OCI-LY1 (cell line): ENCODE results near the gene LRP10.
A peak's percentile ranks its signal among the peaks of the same experiment; 100 is the strongest.

Source experiments
- H2AFZ ChIP-seq: fragments of 200-600 bp; sonication (generic), shearing (Covaris generic); 2 replicates; pipeline ENCODE4 v1.6.0; 2014; ENCODE audit warnings: antibody characterized with exemption, mild to moderate bottlenecking, low read length
- H3F3A ChIP-seq: fragments of 200-600 bp; sonication (generic), shearing (Covaris generic); 2 replicates; pipeline ENCODE4 v1.6.0; 2014; ENCODE audit warnings: mild to moderate bottlenecking, antibody characterized with exemption, low read length, moderate library complexity; ENCODE audit not compliant: insufficient read depth
- H3K27ac ChIP-seq: fragments of 200-600 bp; sonication (generic); 2 replicates; pipeline ENCODE4 v1.5.1; 2014; ENCODE audit warnings: low read length, mixed run types, mild to moderate bottlenecking, low read depth; ENCODE audit not compliant: poor library complexity, severe bottlenecking
- H3K27me3 ChIP-seq: fragments of 200-600 bp; sonication (generic); 2 replicates; pipeline ENCODE4 v1.6.0; 2014; ENCODE audit warnings: antibody characterized with exemption, mild to moderate bottlenecking, low read length, moderate library complexity; ENCODE audit not compliant: insufficient read depth
- H3K36me3 ChIP-seq: fragments of 200-600 bp; sonication (generic); 2 replicates; pipeline ENCODE4 v1.6.1; 2014; ENCODE audit warnings: mild to moderate bottlenecking, antibody characterized with exemption, low read length, moderate library complexity, mixed read lengths; ENCODE audit not compliant: insufficient read depth
- H3K4me1 ChIP-seq: fragments of 200-600 bp; sonication (generic); 2 replicates; pipeline ENCODE4 v1.5.1; 2014; ENCODE audit warnings: mild to moderate bottlenecking, low read length, moderate library complexity; ENCODE audit not compliant: insufficient read depth, severe bottlenecking
- H3K4me2 ChIP-seq: fragments of 200-600 bp; sonication (generic), shearing (Covaris generic); 2 replicates; pipeline ENCODE4 v1.6.1; 2014; ENCODE audit warnings: low read length
- H3K4me3 ChIP-seq: fragments of 200-600 bp; sonication (generic); 2 replicates; pipeline ENCODE4 v1.5.1; 2014; ENCODE audit warnings: low read length, low read depth, mild to moderate bottlenecking, mixed read lengths; ENCODE audit not compliant: poor library complexity, severe bottlenecking
- H3K79me2 ChIP-seq: fragments of 200-600 bp; shearing (Covaris generic); 2 replicates; pipeline ENCODE4 v1.6.1; 2016; ENCODE audit warnings: mixed run types, low read length, mixed read lengths; ENCODE audit not compliant: insufficient read depth
- H3K9ac ChIP-seq: fragments of 200-600 bp; sonication (generic), shearing (Covaris generic); 2 replicates; pipeline ENCODE4 v1.6.1; 2014; ENCODE audit warnings: mild to moderate bottlenecking, low read length, mixed read lengths
- H3K9me2 ChIP-seq: fragments of 200-600 bp; sonication (generic), shearing (Covaris generic); 2 replicates; pipeline ENCODE4 v1.6.1; 2014; ENCODE audit warnings: low read depth, mild to moderate bottlenecking, low read length, mixed read lengths
- H3K9me3 ChIP-seq: fragments of 200-600 bp; shearing (Covaris generic); 2 replicates; pipeline ENCODE4 v1.6.1; 2014; ENCODE audit warnings: low read length, mixed read lengths
- H4K20me1 ChIP-seq: fragments of 200-600 bp; sonication (generic), shearing (Covaris generic); 2 replicates; pipeline ENCODE4 v1.6.0; 2016; ENCODE audit warnings: mild to moderate bottlenecking, low read length; ENCODE audit not compliant: insufficient read depth
- EZH2 ChIP-seq: fragments of 200-600 bp; sonication (generic), shearing (Covaris generic); IDR thresholded peaks from 2 replicates; pipeline ENCODE4 v1.8.0; 2017; ENCODE audit warnings: borderline replicate concordance, mixed run types, mild to moderate bottlenecking, antibody characterized with exemption, low read length, moderate library complexity, mixed read lengths
- TF ChIP-seq, protein P1 (sequence below): fragments of 200-600 bp; sonication (generic), shearing (Covaris generic); IDR thresholded peaks from 2 replicates; pipeline ENCODE4 v1.5.1; 2017; ENCODE audit warnings: mild to moderate bottlenecking, antibody characterized with exemption, low read length, moderate library complexity, mixed read lengths

Gene LRP10

DNA sequence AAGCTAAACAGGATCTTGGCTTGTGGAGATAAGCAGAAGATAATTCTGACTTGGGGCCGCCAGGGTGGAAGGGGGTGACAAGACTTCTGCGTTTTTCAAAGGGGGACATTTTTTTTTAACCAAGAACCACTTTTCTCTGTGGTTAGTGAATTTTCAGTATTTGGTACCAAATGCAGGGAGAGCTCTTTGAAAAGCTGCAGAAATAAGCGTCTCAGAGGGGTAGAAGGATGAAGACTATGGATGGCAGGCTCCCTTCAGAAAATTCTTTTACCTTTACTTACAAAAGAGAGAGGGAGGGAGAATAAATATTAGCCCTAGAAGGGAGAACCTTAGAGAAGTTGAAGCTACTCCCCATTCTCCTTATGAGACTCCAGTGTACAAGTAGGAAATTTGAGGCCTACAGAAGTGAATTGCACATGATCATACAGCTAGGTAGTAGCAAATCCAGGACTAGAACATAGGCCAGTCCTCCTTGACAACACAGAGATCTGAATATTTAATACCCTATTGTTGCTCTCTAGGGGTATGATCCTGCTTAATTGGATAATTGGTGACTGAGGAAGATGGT, 41.0 kb upstream of the LRP10 start:
- no peak for TF ChIP-seq EZH2
- TF ChIP-seq, protein P1, sequence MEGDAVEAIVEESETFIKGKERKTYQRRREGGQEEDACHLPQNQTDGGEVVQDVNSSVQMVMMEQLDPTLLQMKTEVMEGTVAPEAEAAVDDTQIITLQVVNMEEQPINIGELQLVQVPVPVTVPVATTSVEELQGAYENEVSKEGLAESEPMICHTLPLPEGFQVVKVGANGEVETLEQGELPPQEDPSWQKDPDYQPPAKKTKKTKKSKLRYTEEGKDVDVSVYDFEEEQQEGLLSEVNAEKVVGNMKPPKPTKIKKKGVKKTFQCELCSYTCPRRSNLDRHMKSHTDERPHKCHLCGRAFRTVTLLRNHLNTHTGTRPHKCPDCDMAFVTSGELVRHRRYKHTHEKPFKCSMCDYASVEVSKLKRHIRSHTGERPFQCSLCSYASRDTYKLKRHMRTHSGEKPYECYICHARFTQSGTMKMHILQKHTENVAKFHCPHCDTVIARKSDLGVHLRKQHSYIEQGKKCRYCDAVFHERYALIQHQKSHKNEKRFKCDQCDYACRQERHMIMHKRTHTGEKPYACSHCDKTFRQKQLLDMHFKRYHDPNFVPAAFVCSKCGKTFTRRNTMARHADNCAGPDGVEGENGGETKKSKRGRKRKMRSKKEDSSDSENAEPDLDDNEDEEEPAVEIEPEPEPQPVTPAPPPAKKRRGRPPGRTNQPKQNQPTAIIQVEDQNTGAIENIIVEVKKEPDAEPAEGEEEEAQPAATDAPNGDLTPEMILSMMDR = no peak
- Histone ChIP-seq H3K79me2 (peaks cover 7% of the 10 kb centered on the region), H3K9ac (peak overlapping the region; percentile 77), H2AFZ (no peak overlapping the region), H3K4me2 (peak overlapping the region; percentile 89), H3K4me3 (peak overlapping the region; percentile 72), H3K36me3 (peaks cover 37% of the 10 kb centered on the region), H4K20me1 (no peaks in the 10 kb centered on the region), H3K27ac (no peak overlapping the region), H3F3A (no peaks in the 10 kb centered on the region; the same call in 1 of the 2 replicates), H3K9me3 (no peaks in the 10 kb centered on the region), H3K27me3 (no peaks in the 10 kb centered on the region), H3K4me1 (peaks cover 15% of the 10 kb centered on the region), H3K9me2 (no peaks in the 10 kb centered on the region)

DNA sequence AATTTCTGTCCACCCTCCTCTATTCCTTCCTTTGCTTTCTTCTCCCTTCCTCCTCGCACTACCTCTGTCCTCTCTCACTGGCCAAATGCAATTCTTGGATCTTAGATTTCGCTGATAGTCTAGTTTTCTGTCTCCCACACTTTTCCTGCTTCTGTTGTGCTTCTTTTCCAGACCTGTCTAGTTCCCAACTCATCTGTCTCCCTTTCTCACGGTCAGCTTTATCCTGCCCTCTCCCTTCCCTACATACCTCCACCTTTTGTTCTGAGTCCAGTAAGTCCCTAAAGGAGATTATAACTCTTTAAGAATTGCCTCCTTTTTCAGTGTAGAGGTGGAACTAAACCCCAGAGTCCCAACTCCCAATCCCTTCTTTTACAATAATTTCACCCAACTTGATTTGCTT, 36.0 kb upstream of the LRP10 start:
- TF ChIP-seq, protein P1 = no peak
- TF ChIP-seq EZH2 = no peak
- Histone ChIP-seq H4K20me1 (no peaks in the 10 kb centered on the region), H2AFZ (no peak overlapping the region), H3K4me1 (peaks cover 7% of the 10 kb centered on the region), H3K27me3 (no peaks in the 10 kb centered on the region), H3K9ac (no peak overlapping the region), H3K9me2 (no peaks in the 10 kb centered on the region), H3K79me2 (peaks cover 2% of the 10 kb centered on the region), H3F3A (no peaks in the 10 kb centered on the region), H3K36me3 (peaks cover 38% of the 10 kb centered on the region), H3K9me3 (no peaks in the 10 kb centered on the region), H3K4me3 (no peak overlapping the region), H3K4me2 (no peak overlapping the region), H3K27ac (no peak overlapping the region)

DNA sequence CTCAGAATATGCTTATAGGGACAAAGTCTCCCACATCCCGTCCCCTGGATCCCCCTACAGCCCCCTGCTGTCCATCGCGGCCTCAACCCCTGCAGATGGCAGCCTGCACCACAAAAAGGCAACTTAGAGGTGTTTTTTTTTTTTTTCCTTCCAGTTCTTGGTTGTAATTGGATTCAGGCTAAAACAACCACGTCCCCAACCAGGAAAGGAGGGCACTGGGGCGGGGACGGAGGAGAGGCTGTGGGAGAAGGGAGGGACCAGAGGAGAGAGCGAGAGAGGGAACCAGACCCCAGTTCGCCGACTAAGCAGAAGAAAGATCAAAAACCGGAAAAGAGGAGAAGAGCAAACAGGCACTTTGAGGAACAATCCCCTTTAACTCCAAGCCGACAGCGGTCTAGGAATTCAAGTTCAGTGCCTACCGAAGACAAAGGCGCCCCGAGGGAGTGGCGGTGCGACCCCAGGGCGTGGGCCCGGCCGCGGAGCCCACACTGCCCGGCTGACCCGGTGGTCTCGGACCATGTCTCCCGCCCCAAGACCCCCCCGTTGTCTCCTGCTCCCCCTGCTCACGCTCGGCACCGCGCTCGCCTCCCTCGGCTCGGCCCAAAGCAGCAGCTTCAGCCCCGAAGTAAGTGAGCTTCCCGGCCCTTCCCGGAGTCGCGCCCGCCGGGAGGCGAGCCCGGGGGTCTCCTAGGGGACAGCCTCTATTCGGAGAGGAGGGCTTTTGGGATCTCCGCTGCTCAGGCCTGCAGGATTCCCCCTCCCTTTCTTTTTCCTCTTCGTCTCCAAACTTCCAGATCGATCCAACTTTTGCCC, 35.0 kb upstream of the LRP10 start, which contains the start of gene MMP14:
Gene MMP14 (plus strand): TSS at position 285 of the 813 bp plus-strand sequence. CDS start 233 bp downstream, at position 518.
- Histone ChIP-seq H3K36me3 (peaks cover 35% of the 10 kb centered on the region), H3K79me2 (no peaks in the 10 kb centered on the region), H3K9me2 (no peaks in the 10 kb centered on the region), H3K4me1 (no peaks in the 10 kb centered on the region), H3K4me2 (no peak within 1 kb of the TSS), H2AFZ (no peak within 1 kb of the TSS), H3K4me3 (no peak within 1 kb of the TSS), H3K9ac (no peak within 1 kb of the TSS), H4K20me1 (no peaks in the 10 kb centered on the region), H3K27me3 (no peaks in the 10 kb centered on the region), H3K9me3 (no peaks in the 10 kb centered on the region), H3K27ac (no peak within 1 kb of the TSS), H3F3A (no peaks in the 10 kb centered on the region)
- no peak for TF ChIP-seq EZH2
- TF ChIP-seq, protein P1 = no peak
